Measurements from ENCODE around the gene CCDC92.

CCDC92 gene

DNA sequence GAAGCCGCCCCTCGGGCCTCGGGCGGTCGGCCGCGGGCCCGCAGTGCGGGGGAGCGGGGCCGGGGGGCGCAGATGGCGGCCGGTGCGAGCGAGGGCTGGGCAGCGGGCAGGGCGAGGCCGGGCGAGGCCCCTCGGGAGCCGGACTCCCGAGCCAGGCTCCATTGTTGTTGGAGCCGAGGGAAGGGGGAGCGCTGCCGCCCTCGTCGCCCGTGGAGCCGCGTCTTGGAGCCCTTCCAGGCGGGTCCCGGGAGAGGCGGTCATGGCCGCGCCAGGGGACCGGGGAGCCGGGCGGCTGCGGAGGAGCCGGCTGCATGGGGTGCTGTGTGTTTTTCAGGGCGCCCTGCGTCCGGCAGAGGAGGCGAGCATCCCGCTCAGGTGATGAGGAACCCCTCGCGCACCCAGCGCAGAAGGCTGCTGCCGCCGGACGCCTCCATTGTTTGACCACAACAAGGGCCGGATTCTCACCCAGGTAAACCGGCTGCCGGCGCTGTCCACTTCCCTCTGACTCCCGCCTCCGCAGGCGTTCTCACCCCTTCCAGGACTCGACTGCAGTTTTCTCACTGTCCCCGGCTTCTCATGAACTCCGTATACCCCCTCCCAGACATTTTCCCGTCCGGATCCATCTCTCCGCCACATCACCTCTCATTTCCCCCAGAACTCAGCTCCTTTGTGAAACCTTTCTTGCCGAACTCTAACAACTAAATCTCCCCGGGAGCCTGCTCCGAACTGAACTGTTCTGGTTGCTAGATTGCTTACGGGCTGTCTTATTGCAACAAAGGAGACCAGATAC, 1.1 kb upstream of the CCDC92 start:
- DNase-seq (ENCODE audit: low spot score) = peak; percentile 7

DNA sequence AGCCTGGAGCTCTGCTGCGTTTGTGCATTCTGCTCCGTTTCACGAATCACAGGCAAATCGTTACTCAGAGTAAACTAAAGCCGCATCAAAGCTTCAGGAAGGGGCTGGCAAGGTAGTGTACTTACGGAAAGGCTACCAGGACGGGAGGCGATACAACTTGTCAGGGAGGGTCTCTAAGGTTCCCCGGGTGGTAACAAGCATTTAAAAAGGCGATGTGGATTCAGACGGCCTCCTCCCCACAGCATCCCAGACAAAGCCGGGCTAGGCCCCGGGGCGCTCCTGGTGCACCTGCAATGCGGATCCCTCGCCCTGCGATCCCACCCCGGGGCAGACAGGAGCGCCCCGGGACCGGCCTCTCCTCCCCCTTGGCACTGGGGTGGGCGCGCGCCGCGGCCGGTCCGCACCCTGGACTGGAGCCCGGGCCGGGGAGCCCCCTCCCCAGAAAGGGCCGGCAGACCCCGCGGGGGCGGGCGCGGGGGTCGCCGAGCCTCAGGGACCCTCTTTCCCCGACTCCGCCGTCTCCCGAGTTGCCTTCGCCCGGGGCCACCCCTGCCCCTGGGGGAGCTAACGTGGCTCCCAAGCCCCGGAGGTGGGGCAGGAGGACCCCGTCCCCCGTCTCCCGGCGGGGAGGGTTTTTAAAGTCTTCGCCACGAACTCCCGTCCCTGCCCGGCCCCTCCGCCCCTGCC, 718 bp downstream of the CCDC92 start:
- DNase-seq (ENCODE audit: low spot score) = peak; percentile 42

DNA sequence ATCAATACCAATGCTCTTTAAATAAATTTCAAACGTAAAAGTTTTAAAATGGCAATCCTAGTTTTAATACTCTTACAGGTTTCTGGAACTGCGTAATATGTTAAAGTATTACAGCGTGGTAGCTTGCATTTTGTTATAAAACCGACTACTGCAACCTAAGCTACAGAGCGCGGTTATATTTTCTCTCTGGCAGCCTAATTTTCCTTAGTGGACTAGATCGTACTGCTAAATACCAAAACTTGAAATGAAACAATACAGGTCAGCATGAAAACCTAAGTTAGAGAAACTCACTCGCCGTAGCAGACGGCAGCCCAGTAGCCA, 1.2 kb downstream of the CCDC92 start:
- DNase-seq (ENCODE audit: low spot score) = no peak

DNA sequence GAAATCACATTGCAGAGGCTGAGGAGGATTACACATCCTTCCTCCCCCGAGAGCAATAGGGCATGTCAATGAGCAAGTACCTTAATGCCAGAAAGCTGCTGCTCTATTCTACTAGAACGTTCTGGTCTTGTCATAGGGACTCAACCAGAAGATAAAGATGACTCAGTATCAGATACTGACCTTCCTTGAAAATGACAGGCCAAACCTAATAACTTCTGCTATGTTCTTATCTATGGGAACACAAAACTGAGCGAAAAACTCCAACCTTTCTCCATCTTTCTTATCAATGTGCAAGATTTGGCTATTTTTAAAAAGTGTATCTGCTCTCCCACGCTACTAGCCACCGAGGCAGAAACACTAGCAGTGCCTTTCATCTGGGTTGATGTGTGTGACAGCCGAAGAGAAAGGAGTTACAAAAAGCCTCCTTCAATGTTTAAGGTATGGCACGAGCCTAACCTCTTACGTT, 5.5 kb downstream of the CCDC92 start:
- no peak for DNase-seq (ENCODE audit: low spot score)

DNA sequence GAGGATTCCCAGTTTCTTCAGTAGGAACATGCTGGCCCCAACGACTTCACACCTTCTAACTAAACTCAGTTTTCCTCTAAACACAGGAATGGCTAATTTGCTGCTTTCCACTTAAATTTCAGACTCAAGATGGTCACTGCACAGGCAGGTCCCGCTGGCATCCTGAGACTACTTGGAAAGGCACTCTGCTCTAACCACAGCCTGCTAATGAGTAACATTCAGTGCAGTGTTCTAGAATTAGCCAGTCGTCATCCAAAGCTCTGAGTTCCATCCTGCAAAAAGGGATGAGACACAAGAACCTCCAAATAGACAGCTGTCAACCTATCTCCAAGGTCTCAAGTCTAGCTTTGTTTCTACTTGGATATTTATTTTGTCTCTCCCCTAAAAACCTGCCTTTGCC, 6.0 kb downstream of the CCDC92 start:
- no peak for DNase-seq (ENCODE audit: low spot score)

DNA sequence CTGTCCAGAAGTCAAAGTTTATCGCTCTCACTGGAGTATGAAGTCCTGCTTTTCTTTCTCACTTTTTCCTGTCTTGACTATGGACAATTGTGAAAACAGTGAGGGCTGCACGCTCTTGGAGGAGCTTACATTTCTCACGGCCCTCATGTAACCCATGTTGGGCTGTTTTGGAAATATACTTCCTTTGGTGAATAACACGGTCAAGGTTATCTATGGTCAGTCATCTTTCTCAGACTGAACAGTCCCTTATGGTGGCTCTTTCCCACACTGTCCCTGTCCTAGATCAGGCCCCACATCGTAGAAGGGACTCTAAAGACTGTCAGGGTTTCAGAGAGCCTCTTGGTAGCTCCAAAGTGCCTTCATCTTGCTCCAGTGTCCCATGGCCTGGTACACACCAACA, 7.2 kb downstream of the CCDC92 start:
- DNase-seq (ENCODE audit: low spot score) = no peak

DNA sequence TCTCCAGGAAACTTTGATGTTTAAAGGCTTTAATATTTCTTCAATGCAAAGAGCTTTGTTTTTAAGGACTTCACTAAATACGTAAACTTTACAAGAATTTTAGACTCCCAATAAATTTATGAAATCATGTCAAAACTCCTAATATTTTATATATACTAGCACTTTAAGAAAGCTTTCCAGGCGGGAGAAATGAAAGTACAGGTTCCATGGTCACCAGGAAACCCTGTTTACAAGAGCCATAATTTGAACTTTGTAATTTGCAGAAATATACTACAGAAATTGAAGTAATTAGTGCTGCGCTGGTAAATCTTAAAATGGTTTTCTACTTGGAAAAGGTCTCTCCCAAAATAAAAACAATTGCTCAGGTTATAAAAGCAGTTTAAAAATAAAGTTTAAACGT, 8.8 kb downstream of the CCDC92 start:
- no peak for DNase-seq (ENCODE audit: low spot score)

DNA sequence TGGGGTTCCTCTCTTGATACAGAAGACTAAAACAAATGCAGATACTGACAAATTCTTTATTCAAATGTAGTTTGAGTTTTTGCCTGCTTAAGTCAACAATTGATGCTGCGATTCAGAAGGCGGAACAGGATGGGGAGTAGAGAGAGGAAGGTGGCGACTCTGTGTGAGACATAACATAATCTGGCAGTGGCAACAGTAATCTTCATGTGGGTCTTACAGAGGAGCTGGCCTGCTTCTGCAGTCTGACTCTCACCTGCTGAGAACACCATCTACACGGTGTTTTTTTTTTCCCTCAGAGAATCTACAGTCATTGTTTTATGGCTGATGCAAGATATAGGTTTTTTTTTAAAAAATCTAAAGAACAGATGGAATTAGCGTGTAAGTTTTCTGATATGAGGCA, 10.1 kb downstream of the CCDC92 start:
- DNase-seq (ENCODE audit: low spot score) = no peak

DNA sequence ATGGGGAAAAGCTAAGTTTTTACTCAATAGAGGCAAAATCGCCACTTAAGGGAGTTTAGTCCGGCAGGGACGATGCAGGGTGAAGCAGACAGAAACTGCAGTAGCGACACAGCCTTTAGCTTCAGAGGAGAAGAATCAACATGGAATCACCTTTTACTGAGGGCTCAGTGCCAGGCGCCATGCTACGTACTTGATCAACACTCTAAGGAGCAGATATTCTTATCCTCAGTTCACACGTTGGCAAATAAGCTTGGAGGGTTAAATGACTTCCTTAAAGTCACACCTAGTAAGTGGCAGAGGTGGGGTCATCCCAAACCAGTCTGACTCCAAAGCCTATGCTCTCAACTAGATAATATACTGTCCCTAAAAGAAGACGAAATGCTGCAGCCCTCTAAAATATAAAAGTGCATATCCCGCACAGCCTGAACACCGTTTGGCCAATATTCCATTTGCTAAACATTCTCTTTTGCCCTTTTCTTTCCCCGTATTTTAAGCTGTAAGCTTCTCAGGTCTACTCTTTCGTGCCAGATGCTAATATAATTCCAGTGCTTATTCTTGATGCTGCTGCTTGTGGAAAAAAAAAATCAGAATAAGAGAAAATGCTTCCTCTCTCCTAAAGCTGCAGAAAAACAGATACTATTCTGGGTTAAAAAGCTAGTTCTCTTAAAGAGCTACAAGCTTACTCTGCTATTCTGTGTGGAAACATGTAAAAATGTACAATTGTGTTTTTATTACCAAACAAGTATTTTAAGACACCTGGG, 10.9 kb downstream of the CCDC92 start:
- no peak for DNase-seq (ENCODE audit: low spot score)

DNA sequence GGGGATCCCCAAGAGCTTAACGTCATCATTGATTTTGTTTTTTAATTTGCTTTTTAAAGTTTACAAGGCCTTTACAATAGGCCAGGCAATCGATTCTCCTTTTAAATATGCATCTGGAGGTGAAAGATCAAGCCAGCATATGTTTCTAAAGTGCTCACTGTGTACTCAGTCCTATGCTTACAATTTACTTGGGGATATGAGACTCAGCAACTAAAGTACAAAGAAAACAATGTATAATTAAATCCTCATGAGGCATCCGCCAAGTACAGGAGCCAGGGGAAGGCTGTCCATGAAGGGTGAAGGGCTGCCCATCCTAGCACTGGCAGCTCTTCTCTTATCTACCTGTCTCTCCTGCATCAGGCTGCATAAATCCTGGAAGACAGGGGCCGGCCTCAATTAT, 11.8 kb downstream of the CCDC92 start:
- DNase-seq (ENCODE audit: low spot score) = no peak

DNA sequence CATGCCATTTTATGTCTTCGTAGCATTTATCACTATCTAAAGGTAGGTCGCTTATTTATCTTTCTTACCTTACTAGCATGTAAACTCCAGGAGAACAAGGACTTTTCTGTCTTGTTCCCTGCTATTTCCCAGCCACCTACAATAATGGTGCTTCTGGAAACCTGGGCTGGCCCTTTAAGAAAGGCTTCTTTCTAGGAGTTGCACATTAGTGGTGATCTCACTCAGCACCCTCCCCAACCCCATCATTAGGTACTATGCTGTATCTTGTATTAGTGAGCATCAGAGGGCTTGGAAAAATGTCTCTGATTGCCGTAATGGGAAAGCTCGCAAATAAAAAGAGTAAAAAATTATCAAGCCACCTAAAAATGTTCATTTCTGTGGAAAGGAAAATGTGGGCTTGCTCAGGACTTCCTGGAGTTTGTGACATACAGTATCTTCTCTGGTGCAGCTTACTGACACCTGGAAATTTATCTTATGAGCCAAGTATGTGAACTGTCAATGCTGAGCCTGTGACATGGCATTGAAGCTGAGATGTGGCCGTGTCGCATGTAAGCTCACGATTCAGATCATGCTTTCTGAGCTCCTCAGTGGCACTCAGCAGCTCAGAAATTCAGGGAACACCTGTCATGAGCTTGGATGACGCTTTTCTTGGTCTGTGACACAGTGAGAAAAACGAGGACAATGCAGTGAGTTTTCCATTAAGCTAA, 12.4 kb downstream of the CCDC92 start:
- DNase-seq (ENCODE audit: low spot score) = no peak

DNA sequence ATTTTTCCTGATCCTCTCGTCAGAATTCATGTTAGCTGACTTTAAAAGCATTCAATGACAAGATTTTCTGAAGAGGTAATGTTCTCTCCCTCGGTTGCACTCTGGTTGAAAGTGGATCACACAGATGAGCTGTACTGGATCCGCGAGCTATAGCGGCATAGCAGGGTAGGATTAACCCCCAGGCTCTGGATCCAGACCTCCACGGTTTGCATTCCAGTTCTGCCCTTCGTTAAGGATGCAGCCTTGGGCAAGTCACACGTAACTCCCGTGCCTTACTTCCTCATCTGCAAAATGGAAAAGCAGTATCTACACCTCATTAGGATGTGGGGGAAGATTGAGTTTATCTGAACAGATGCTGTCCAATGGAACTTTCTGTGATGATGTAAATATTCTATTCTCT, 13.8 kb downstream of the CCDC92 start:
- no peak for DNase-seq (ENCODE audit: low spot score)

DNA sequence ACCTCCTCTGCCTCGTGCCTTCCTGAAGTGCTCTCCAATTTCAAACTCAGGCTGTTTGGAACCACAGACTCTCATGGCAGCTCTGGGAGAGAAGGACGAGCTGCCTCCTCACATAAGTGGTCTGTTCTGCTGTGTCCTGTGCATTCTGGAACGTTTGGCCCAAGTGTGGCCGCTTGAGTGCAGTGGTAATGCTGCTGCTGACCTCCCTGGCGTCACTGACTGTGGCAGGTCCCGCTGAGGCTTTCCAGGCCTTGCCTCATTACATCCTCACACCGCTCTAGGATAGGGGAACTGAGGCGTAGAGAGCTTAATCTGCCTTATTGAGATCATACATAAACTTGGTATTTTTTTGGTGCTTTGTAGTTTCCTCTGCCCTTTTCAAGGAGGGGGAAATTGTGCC, 14.2 kb downstream of the CCDC92 start:
- no peak for DNase-seq (ENCODE audit: low spot score)

DNA sequence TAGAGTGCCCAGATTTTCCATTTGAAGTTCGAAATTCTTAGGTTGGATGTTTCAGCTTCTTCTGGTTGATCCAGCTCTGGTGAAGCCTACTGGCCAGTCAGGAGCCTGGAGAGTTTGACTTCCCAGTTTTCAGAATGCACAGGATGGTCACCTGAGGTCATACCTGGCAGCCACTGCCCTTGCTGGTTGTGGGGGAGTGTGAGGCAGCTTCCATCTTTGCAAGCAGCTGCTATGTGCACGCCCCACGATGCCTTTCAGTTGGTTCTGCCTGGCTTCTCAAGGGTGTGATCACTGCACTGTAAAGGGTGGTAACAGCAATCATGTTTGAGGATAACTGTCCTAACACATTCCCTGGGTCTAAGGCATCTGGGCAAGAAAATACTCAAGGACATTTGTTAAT, 15.4 kb downstream of the CCDC92 start:
- no peak for DNase-seq (ENCODE audit: low spot score)

DNA sequence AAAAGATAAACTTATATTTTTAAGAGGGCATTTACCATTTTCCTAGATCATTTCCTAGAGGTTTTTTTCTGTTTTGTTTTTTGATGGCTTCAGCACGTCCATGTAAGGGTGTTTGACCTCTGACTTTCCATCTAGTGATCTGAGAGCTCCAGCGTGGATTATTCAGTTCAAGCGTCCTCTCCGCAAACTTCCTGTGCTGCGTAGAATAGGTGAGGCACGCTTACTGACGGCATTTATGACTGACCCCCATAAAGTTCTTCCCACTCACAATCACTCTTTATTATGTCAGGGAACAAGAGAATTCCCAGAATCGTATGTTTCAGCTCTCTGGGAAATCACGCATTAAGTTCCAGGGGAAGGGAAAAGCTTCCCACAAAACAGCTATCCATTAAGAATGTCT, 16.4 kb downstream of the CCDC92 start:
- DNase-seq (ENCODE audit: low spot score) = no peak

DNA sequence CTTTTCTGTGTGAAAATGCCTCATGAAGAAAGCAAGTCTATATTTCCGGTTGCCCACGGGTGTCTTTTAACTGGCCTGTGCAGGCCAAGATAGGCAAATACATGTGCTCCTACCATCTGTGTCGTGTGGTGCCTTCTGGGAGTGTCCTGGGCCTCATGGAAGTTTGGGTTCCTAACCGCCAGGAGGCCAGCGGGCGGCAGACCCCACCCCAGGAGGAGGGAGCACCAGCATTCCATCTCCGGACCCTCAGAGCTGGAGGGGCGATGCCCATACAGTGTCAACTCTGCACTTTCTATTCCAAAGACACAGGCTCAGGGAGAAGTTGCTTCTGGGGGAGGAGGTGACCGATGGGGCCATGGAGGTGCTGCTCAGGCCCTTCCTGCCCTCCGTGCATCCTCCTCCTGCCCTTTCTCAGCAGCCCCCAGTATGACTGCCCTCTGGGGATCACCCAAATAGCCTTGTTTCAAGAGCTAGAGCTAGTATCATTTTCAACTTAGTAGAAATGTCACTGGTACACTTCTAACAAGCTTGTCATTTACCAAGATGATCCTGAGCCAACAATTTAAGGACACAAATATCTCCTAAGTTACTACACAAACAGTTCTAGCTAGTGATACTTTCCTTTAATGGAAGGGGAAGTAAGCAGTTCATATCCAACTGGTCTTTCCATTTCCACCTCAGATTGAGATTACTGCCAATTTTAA, 17.8 kb downstream of the CCDC92 start:
- no peak for DNase-seq (ENCODE audit: low spot score)

DNA sequence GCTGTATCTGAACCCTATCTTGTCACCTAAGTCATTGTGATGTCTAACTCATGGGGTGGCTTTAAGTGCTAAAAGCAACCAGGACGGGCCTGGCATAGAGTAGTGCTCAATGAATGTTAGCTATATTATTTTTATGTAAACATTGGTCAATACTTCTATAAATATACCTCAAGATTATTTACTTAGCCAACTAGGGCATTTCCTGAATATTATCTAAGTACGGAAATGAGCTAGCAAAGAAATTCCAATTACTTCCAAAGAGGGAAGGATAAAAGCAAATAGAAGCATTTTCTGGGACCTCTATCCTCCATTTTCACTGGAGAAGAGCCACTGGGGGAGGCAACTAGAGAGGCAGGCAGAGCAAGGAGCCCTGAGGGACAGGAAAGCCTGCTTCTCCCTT, 20.6 kb downstream of the CCDC92 start:
- no peak for DNase-seq (ENCODE audit: low spot score)

DNA sequence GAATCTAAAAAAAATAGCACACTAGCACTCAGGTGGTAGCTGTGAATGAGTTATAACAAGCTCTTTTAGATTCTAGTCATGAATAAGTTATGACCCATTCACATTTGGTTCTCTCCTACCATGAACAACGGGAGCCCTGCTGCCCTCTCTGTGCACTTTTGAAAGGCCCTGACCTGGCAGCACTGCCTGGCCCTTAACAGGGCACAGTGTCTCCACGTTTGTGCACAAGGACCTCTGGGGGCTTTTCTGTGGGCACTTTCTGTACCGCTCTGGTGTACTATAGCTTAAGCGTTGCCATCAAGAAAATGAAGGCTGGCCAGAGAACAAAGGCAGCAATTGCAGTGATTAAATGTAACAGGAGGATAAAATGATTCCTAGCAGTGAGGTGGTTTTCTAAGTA, 21.2 kb downstream of the CCDC92 start:
- no peak for DNase-seq (ENCODE audit: low spot score)

DNA sequence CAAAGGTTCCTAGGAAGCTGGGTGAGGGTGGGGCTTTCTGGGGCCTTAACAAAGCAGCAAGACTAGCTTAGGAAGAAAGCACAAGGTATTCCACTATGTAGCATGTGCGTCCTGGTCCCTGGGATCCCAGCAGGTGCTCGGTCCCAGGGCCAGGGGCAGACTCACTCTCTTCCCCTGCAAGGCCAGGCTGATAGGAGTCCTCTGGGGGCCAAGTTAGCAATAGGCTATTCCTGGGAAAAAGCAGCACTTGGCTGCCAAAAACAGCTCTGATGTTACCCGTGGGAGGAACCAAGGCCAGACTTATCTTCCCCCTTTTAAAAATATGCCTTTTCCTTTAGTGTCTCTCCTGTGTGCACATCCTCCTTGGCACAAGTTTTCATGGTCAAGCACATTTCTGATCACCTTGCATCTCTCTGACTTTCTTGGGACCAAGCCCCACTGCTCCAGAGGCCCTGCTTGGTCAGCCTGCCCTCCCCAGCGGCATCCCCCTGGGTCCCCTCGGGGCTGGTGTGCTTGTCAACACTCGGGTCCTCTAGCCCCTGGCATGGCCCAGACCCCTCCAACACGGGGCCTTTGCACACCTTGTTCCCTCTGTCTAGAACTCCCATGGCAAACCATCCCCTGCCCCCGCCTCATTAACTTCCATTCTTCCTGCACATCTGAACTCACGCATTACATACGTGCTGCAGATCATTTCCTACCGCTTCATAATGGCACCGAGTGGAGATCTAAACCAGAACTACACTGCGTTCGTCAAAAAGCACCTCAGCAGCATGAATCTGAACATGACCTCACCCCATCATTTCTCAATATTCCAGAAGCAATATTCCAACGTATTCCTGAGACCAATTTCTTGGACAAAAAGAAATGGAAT, 21.9 kb downstream of the CCDC92 start:
- DNase-seq (ENCODE audit: low spot score) = no peak

DNA sequence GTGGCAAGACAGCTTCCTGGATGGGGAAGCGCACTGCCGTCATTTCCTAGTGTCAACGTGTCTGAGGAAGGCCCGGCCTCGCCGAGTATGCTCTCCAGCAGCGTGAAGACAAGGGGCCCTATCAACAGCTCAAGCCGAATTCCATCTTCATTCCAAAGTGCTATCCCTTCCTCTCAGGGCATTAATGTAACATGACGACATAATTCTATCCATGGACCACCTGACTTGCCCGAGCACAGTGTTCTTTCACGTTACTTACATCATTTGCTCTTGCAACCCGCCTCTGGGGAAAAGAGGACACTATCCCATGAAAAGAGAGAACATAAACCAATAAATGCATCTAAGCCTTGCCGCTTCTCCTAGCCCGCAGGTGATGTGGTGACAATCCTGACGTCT, 22.9 kb downstream of the CCDC92 start:
- no peak for DNase-seq (ENCODE audit: low spot score)
